ENCODE results near the gene LRRC26. TPM values are rescaled to one million over a fixed set of nuclear protein-coding genes. Genes with fewer than 3 reads are reported as not detected.
A peak's percentile ranks its signal among the peaks of the same experiment; 100 is the strongest.

Gene LRRC26
- total RNA-seq, 1 experiment from 2014 or later = 2.1 TPM

GRCh38 chr9:137129456-137130175, 40.2 kb downstream of the LRRC26 start (continued):
- TF ChIP-seq USF1 (CRISPR knock-in tag; IDR thresholded peaks at IDR 0.05) (peak; percentile 49; the same call in 1 of the 2 replicates), RORB (CRISPR knock-in tag; IDR thresholded peaks at IDR 0.05) (no peak), NFYB (CRISPR knock-in tag; conservative IDR thresholded peaks at IDR 0.05; ENCODE audit: low read depth) (no peak), FOXP4 (CRISPR knock-in tag; IDR thresholded peaks at IDR 0.05) (peak; percentile 91), TEAD1 (CRISPR knock-in tag; IDR thresholded peaks at IDR 0.05) (peak; percentile 78), TCF7 (CRISPR knock-in tag; IDR thresholded peaks at IDR 0.05; ENCODE audit: low read depth) (no peak), PRRX2 (CRISPR knock-in tag; IDR thresholded peaks at IDR 0.05) (0 out of 2 replicates have a peak, but pooled peaks have one; percentile 55), CDX4 (CRISPR knock-in tag; IDR thresholded peaks at IDR 0.05; ENCODE audit: borderline replicate concordance) (no peak), ZNF232 (CRISPR knock-in tag; IDR thresholded peaks at IDR 0.05) (peak; percentile 74), MAX (CRISPR knock-in tag; IDR thresholded peaks at IDR 0.05) (peak; percentile 75), IRF1 (CRISPR knock-in tag; IDR thresholded peaks at IDR 0.05) (peak; percentile 37; the same call in 1 of the 2 replicates), ETV6 (CRISPR knock-in tag; IDR thresholded peaks at IDR 0.05) (peak; percentile 90), ARID4B (CRISPR knock-in tag; IDR thresholded peaks at IDR 0.05; ENCODE audit: borderline replicate concordance) (peak; percentile 88; the same call in 1 of the 2 replicates), MYBL2 (CRISPR knock-in tag; IDR thresholded peaks at IDR 0.05) (peak; percentile 92)

- CTCF ChIA-PET = interaction anchor here (0.8 to 3.1 kb wide), 27 partner anchors 8 to 185 kb away, joined by 3 to 31 read pairs (median 7); partner anchors contain the start of genes ANAPC2, CYSRT1, DPP7 and FBXW5
- POLR2A ChIA-PET = interaction anchor here (1.0 to 1.6 kb wide), 8 partner anchors 9 to 518 kb away, joined by 3 to 9 read pairs (median 6); partner anchors contain the start of genes GRIN1, MAN1B1, TPRN and TUBB4B
- peak overlapping the region; percentile 78 for H3K4me3 Mint-ChIP-seq
- no peaks in the 10 kb centered on the region for H3K36me3 Mint-ChIP-seq
- DNase-seq (ENCODE audit: low spot score) (no peak), ATAC-seq (peak; percentile 8)
- peaks cover 22% of the 10 kb centered on the region for H3K27me3 Mint-ChIP-seq (ENCODE audit: low read depth)
- peaks cover 14% of the 10 kb centered on the region for H3K4me1 Mint-ChIP-seq
- H3K9me3 Mint-ChIP-seq = no peaks in the 10 kb centered on the region
- peak overlapping the region; percentile 47; the same call in 1 of the 2 replicates for H3K27ac Mint-ChIP-seq
- no peak for TF ChIP-seq ZBTB43 (CRISPR knock-in tag; IDR thresholded peaks at IDR 0.05)
- no peak for TF ChIP-seq NR2C2 (CRISPR knock-in tag; IDR thresholded peaks at IDR 0.05)
- no peak for TF ChIP-seq CBFB (CRISPR knock-in tag; IDR thresholded peaks at IDR 0.05; ENCODE audit: low read depth)
- TF ChIP-seq MXD4 (CRISPR knock-in tag; IDR thresholded peaks at IDR 0.05; ENCODE audit: borderline replicate concordance) = no peak
- TF ChIP-seq FOXP1 (CRISPR knock-in tag; IDR thresholded peaks at IDR 0.05; ENCODE audit: borderline replicate concordance) = no peak
- TF ChIP-seq IRF1 (CRISPR knock-in tag; IDR thresholded peaks at IDR 0.05) = no peak
- TF ChIP-seq TEAD1 (CRISPR knock-in tag; IDR thresholded peaks at IDR 0.05) = no peak
- TF ChIP-seq ESRRA (CRISPR knock-in tag; IDR thresholded peaks at IDR 0.05; ENCODE audit: borderline replicate concordance) = no peak
- TF ChIP-seq FOXK1 (CRISPR knock-in tag; IDR thresholded peaks at IDR 0.05) = no peak
- TF ChIP-seq JUN (CRISPR knock-in tag; IDR thresholded peaks at IDR 0.05) = no peak
Observed at GRCh38 chr9:137128862-137129455, 40.9 kb downstream of the LRRC26 start.
